GM21528 (cell line): ENCODE measurements around the gene CENPP.

Experiments
- ATAC-seq: cut with Tn5 transposase; IDR thresholded peaks from one replicate; pipeline ENCODE4 v1.9.1; 2021; ENCODE audit warnings: mild to moderate bottlenecking, moderate library complexity; ENCODE audit not compliant: unreplicated experiment, low FRiP score

Gene CENPP

GRCh38 chr9:92631452-92632343 lies 305.9 kb downstream of the CENPP start:
- ATAC-seq, result no peak

- ATAC-seq, result no peak
Measured at GRCh38 chr9:92632641-92633040, 306.9 kb downstream of the CENPP start.

GRCh38 chr9:92633614-92634278 lies 308.0 kb downstream of the CENPP start:
- no peak for ATAC-seq

GRCh38 chr9:92634712-92635605 lies 309.2 kb downstream of the CENPP start:
- ATAC-seq, result no peak

GRCh38 chr9:92635760-92636159 lies 310.0 kb downstream of the CENPP start:
- ATAC-seq, result no peak

- ATAC-seq, result no peak
Measured at GRCh38 chr9:92636627-92637026, 310.9 kb downstream of the CENPP start.

GRCh38 chr9:92637326-92637725 lies 311.6 kb downstream of the CENPP start:
- ATAC-seq, result no peak

GRCh38 chr9:92637886-92638620 lies 312.3 kb downstream of the CENPP start:
- no peak for ATAC-seq

- ATAC-seq, result no peak
Measured at GRCh38 chr9:92638621-92639101, 312.9 kb downstream of the CENPP start.

- no peak for ATAC-seq
Measured at GRCh38 chr9:92639124-92639523, 313.4 kb downstream of the CENPP start.

- ATAC-seq, result no peak
Measured at GRCh38 chr9:92639791-92640271, 314.1 kb downstream of the CENPP start.

- no peak for ATAC-seq
Measured at GRCh38 chr9:92640398-92641091, 314.8 kb downstream of the CENPP start.

- no peak for ATAC-seq
Measured at GRCh38 chr9:92641092-92641809, 315.5 kb downstream of the CENPP start.

GRCh38 chr9:92642041-92642451 lies 316.3 kb downstream of the CENPP start:
- no peak for ATAC-seq

GRCh38 chr9:92642564-92642963 lies 316.8 kb downstream of the CENPP start:
- ATAC-seq, result no peak

- ATAC-seq, result no peak
Measured at GRCh38 chr9:92644278-92644677, 318.5 kb downstream of the CENPP start.

GRCh38 chr9:92645041-92645440 lies 319.3 kb downstream of the CENPP start:
- no peak for ATAC-seq

GRCh38 chr9:92647671-92648473 lies 322.1 kb downstream of the CENPP start:
- ATAC-seq, result no peak
